Stimulated activated CD4-positive, alpha-beta T cell treated with anti-CD3 and anti-CD28 coated beads, Interleukin-12 subunit alpha, Interleukin-12 subunit beta, amount 100 ng/mL, for 24 hours (primary cell): ENCODE data around the gene PANK4.

ENCODE experiments used
- DNase-seq, 2 experiments: peaks; one replicate each; pipeline ENCODE4 v3.0.0-alpha.2; 2020; ENCODE audit warnings: low read depth in 2 of 2

PANK4 gene

DNA sequence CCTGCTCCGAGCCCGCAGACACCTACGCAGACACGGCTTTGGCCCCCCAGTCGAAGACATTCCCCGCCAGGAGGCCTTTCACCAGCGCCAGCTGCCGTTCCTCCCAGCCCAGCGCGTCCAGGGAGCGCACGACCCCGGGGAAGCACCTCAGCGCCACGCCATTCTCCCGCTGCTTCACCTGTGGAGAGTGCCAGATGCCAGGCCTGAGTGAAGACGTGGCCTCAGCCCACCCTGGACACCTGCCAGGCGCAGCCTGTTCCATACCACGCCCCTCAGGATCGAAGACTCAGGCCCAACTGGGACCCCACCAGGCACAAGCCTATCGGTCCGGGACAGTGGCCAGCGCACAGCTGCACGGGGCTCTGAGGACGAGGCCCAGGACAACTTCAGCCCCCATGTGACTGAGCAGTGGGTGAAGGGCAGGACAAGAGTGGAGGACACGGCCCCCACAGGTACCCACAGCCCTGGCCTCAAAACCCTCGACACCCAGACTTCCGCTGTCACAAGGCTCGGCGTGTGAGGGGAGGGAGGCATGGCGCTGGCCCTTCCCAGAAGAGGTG lies 13.5 kb downstream of the PANK4 start:
- no peak for DNase-seq

DNA sequence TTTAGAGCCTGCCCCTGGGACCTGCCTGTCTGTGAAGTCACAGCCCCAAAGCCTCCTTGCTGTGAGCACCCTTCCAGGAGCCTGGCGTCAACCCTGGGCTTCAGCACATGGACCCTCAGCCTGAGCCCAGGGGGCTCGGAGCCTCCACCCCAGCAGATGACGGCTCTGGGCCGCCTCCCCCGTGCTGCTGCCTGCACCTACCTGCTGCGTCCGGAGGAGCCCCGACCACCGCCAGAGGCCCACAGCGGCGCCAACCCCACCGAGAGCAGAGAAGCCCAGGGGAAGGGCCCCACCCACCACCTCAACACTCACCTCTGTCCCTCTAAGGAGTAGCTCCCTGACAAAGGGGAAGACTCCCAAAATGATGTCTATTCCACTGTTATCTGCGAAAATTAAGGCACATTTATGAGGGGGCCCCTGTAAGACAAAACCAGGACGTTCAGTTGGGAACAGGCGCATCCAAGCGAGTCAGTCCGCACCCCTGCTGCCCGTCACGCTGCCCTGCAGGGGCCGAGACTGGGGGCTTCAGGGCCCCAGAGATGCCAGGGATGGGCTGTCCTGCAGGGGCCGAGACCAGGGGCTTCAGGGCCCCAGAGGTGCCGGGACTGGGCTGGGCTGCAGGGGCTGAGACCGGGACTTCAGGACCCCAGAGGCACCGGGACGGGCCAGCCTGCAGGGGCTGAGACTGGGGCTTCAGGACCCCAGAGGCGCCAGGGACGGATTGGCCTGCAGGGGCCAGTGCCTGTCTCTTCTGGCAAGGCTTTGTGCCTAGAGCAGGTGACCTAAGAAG lies 15.8 kb downstream of the PANK4 start:
- DNase-seq: no peak

DNA sequence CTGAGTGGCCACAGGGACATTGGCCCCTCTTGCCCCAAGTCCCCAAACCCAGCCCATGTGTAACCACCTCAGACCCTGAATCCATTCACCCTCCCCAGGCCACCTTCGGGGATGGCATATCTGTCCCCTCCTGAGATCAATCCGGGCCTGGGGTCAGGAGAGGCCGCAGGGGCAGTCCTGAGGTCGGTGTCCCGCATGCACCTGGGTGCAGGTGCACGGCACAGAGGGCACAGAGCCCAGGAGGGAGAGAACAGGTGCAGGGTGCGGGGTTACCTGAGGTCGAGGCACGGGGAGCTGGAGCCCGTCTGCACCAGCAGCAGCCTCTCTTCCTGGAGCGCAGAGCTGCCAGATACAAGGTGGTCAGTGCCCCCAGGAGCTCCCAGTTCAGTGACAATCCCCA lies 16.8 kb downstream of the PANK4 start:
- no peak for DNase-seq

DNA sequence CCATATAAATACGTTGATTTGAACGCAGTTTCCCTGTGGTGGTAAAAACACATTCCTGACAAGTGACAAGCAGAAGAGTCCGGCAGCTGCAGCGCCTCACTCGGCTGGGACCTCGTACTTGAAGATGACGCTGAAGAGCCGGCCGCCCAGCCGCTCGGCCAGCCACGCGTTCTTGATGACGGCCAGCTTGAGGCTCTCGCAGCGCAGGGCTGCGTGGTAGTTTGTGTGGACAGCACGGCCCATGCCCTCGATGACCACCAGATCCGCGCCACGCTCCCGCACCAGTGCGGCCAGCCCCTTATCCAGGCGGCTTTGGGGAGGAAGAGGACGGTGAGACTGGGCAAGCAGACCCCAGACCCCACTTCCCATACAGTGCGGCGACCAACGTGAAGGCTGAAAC lies 17.6 kb downstream of the PANK4 start:
- DNase-seq: no peak

DNA sequence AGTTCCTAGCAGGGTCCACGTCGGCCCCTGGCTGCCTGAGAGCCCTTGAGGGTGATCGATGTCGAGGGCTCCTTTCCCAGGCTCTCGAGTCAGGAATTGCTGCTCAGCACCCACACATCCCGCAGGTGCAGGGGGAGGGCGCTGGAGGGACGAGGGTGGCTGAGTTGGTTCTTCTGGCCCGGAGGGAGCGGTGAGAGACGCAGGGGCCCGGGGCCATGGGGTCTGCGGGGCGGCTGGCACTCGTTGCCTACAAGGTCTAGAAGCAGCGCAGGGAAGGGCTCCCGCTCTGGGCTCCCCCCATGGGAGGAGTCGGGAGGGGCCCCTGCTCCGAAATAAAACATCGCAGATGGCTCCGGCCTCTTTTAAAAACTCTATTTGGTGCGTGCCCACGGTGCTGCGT lies 18.2 kb downstream of the PANK4 start:
- DNase-seq: no peak

DNA sequence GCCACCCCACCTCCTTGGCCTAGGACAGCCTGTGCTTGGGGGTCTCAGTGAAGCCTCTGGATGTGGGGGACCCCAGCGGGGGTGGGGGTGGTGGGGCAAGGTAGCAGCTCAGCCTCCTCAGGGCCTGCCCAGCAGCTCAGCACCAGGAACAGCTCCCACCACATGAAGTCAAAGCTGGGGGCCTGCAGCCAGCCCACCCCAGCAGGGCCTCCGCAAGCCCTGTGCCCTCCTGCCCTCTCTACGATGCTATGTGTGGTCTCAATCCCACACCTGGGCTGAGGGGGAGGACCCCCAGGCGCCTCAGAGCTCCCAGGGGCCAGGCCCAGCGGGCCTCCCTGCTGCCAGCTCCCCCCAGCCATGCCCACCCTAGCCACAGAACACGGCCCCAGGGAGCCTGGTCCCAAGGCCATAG lies 18.6 kb downstream of the PANK4 start:
- no peak for DNase-seq

DNA sequence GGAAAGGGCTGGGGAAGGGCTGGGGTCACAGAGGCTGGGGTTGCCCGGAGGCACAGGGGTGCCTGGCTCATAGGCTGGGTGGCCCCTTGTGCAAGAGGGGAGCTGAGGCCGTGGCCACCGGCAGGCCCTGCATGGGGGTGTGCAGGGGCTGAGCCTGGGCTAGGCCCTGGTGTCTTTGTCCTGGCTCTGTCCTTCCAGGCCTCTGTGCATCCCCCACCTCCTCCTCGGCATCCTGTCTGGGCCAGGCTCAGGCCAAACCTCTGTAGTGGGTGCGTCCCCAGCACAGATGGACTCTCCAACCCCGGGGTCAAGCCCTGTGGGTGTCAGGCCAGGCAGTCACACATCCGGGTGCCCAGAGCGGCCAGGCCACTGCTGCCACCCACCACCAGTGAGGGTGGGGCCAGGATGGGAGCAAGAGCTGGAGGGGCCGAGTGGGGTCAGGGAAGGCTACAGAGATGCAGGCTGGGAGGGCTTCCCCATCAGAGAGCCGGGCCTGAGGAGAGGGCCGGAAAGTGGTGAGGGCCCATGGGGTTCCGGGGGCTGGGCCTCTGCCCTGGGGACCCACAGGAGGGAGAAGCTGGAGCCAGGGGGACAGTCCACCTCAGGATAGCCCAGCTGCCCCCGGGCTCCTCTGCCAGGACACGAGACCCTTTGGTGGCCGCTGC lies 19.4 kb downstream of the PANK4 start:
- no peak for DNase-seq

DNA sequence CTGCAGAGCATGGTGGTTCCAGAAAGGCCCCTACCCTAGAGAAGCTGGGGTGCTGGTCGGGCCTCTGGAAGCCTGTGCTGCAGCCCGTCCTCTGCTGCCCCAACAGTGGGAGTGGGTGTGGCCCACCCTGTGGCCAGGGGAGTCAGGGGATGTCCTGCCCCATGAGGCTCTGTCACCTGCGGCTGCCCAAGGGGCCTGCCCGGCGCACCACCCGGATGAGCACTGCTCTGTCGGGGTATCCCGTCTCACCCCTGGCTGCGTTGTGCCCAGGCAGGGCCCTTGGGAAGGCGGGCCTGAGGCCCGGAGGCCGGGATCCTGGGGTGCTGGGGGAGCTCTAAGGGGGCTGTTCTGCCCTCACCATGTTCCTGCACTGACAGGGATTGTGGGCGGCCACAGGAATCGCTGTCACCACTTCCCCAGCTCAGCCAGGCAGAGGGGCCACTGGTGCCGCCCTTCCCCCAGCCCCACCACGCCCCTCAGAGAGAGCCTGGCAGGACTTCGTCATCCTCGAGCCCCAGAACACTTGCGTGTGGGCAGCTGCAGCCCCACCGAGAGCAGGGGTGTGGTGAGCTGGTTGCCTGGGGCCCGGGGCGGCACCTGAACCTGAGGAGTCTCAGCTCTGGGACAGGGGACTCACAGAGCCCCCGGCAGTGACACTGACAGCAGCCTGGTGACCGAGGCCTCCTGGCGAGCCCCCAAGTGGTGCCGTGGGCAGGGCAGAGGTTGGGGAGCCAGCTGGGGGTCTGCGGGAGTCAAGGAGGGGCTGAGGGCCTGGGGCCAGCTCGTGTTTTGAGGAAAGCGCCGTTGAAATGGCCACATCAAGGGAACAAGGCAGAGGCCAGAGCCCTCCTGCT lies 20.2 kb downstream of the PANK4 start:
- no peak for DNase-seq

DNA sequence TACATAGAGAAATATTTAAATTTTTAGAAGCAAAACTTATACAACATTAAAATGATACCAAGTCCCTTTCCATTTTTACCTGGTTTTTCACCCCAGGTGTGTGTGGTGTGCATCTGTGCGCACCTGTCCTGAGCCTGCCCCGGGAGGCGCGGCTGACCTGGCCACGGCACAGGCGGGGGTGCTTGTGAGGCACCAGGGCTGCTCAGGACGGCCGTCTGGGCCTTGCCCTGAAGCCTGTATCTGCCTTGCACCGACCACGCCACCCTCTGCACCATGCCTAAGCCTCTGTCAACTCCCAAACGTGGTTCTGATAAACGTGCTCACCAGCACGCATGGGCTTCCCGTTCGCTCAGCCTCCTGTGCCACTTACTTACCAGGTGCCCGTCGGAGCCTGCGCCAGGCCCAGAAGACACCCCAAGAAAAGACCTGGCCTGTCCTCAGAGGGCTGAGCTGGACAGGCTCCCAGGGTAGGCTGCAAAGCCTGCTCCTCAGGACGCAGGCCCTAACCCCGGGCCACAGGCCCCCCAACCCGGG lies 20.9 kb downstream of the PANK4 start:
- no peak for DNase-seq

DNA sequence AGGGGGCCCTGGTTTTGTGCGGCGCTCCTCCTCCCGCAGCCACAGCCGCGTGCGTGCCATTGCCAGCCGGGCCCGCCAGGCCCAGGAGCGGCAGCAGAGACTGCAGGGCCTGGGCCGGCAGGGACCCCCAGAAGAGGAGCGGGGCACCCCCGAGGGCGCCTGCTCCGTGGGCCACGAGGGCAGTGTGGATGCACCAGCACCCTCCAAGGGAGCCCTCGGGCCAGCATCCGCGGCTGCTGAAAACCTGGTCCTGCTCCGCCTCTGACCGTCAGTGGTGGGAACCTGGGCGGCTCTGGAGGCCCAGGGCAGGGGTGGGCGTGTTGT lies 21.5 kb downstream of the PANK4 start:
- DNase-seq: no peak

DNA sequence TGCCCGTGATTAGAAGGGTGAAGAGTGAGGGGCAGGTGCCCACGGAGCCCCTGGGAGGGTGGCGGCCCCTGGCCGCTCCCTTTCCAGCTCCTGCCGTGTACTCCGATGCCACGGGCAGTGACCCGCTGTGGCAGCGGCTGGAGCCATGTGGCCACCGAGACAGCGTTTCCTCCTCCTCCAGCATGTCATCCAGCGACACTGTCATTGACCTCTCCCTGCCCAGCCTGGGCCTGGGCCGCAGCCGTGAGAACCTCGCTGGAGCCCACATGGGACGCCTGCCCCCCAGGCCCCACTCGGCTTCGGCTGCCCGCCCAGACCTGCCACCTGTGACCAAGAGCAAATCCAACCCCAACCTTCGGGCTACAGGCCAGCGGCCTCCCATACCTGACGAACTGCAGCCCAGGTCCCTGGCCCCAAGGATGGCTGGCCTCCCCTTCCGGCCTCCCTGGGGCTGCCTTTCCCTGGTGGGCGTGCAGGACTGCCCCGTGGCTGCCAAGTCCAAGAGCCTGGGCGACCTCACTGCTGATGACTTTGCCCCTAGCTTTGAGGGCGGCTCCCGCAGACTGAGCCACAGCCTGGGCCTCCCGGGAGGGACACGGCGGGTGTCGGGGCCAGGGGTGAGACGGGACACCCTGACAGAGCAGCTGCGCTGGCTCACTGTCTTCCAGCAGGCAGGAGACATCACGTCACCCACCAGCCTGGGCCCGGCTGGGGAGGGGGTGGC lies 22.0 kb downstream of the PANK4 start:
- DNase-seq: no peak

DNA sequence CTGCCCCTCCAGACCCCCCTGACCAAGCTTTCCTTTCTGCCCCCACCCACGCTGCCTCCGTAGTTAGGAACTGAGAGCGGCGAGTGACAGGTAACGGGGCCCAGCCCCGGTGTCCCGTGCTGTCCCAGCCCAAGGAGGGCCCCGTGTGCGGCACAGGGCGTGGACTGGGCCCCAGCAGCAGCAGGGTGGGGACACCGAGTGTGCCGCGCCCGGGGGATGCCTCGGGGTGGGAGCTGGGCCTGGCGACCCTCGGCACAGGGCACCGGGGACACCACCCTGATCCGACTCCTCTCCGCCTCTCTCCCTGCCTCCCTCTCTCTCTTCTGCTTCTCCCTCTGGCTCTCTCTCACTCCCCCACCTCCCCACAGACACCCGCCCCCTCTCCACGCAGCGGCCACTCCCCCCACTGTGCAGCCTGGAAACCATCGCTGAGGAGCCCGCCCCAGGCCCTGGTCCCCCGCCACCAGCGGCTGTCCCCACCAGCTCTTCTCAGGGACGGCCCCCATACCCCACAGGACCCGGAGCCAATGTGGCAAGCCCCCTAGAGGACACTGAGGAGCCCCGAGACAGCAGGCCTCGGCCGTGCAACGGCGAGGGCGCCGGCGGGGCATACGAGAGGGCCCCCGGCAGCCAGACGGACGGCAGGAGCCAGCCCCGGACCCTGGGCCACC lies 22.7 kb downstream of the PANK4 start:
- no peak for DNase-seq

DNA sequence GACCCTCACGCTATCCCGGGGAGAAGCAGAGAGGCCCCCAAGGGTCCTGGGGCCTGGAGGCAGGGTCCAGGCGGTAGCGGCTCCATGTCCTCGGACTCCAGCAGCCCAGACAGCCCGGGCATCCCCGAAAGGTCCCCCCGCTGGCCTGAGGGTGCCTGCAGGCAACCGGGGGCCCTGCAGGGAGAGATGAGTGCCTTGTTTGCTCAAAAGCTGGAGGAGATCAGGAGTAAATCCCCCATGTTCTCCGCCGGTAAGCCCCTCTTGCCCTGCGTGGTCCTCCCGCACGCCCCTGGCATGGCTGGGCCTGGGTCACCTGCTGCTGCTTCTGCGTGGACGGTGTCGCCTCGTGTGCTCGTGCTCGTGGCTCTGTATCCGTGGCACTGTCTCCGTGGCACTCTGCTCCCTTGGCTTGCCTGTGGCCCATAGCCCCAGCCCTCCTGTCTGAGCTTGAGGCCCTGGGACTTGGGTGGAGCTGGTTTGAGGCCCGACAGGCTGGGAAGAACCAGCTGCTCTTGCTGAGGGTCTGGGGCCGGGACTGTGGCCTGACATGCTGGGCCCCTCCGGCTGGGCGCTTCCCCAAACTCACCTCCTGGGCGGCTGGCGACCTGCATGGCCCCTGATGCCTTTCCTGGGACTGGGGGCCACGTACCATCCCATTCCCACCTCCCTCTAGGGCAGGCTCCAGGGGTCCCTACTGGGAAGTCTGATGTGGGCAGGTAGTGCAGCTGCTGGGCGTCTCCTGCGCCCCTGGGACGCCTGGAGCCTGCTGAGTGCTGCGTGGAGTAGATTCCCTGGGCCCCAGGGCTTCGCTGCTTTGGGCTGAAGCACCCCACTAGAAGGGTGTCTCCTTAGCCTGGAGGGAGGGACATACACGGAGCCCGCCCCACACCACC lies 23.5 kb downstream of the PANK4 start:
- no peak for DNase-seq

DNA sequence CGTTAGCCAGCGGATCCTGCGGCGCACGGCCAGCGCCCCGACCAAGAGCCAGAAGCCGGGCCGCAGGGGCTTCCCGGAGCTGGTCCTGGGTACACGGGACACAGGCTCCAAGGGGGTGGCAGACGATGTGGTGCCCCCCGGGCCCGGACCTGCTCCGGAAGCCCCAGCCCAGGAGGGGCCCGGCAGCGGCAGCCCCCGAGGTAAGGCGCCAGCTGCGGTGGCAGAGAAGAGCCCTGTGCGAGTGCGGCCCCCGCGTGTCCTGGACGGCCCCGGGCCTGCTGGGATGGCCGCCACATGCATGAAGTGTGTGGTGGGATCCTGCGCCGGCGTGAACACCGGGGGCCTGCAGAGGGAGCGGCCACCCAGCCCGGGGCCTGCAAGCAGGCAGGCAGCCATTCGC lies 24.2 kb downstream of the PANK4 start:
- DNase-seq: no peak

DNA sequence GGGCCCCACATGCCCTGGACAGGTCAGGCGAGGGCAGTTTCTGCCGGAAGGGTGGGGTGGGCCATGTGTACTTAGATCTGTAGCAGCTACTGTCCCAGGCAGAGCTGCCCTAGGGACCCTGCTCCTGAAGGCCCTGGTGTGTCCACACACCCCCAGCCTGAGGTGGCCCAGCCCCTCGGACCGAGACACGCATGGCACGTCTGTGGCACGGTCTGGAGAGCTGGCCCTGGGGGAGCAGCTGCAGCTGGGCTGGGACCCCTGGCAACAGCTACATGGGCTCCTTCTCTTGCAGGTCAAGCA lies 24.6 kb downstream of the PANK4 start:
- DNase-seq: no peak

DNA sequence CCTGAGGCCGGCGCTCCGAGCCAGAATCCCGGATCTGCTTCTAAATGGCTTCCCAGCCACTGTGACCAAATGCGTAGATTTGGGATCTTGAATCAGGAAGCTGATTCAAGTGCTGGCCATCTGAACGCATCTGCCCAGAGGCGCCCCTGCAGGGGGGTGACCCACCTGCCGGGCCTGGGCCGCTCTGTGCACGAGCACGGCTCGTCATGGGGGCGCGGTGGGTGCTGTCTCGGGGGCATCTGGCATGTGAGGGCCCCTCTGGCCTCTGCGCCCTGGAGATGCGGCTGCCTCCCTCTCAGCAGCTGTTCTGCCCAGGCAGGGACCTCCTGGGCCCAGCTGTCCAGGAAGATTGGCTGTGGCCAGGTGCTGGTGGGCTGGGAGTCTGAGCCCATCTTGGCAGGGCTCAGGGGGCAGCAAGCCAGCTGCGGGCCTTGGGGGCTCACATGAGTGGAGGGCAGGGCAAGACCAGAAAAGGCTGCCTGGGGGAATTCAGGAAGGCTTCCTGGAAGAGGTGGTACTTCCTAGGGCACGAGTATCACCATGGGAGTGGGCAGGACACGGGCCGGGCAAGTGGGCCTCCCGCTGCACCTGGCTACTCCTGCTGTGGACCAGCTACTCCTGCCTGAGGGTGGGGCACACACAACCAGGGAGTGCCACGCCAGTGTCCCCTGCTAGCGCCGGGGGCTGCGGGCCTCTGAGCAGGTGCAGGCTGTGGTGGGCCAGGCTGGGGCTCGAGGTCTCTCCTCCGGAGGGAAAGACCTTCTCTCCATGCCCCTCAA lies 25.2 kb downstream of the PANK4 start:
- DNase-seq: no peak

DNA sequence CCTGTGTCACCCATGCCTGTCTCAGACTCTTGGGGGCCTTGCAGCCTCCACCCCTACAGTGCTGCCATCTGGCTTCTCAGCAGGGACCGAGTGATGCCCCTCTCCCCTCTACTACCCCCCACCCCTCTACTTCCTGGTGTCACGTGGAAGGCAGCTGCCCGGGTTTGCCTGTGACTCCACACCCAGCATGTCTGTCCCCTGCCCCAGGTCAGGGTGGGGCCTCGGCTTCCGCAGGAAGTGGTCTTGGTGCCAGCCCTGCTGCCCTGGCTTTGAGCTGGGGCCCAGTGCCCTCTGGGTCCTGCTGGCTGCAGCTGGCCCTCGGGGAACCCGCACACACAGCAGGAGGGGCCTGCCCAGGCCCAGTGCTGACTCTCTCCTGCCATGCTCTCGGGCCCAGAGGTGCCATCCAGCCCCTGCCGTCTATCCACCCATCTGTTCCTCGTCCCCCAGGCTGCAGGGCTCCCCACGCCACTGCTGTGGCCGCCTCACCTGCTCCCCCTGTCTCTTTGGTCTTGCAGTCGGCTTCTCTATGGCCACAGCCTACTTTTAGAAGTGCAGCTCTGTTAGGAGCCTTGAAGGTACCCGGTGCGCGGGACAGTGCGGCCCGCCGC lies 26.3 kb downstream of the PANK4 start:
- DNase-seq: no peak

DNA sequence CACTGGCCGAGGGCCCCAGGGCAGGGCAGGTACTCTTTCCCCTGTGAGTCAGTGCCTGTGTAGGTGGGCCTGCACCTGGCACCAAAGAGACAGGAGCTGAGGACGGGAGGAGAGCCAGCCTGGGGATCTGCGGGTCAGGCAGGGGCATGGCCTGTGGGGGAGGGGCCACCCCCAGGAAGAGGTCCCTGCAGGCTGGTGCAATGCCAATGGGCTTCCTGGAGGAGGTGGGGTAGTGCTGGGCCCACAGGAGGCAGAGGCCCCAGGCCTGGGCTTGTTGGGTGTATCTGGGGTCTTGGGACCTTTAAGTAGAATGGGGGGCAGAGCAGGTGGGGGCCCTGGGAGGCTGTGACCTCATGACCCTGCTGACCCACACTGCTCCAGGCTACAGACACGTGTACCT lies 27.1 kb downstream of the PANK4 start:
- no peak for DNase-seq

DNA sequence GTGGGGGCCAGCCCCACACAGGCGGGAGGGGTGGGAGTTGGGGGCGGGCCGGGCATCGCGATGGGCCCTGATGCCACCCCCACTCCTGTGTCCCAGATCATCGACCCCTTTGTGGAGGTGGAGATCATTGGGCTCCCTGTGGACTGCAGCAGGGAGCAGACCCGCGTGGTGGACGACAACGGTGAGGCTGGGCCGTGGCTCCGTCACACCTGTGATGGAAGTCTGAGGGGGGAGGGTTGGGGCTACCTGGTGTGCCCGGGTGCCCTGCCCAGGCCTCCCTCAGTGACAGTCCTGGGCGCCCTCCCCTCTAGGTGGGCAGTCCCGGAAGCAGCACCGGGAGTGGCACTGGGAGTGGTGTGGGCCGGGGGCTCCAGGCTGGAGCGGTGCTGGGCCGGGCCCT lies 27.7 kb downstream of the PANK4 start:
- no peak for DNase-seq
